Spleen (tissue), 7 donors: ENCODE measurements around the gene CCDC149.

ENCODE experiments used
- CTCF ChIP-seq, 11 experiments: fragments of 200-600 bp in 7 of 11; fragments of 450-650 bp in 4 of 11; sonication (generic) in 4 of 11; IDR thresholded peaks in 8 of 11; conservative IDR thresholded peaks in 3 of 11; 1 replicate in 7 of 11; 2 replicates in 4 of 11; pipeline versions ENCODE4 v1.4.0 to v1.8.0; 2016 to 2021; ENCODE audit warnings: antibody characterized with exemption in 11 of 11, inconsistent platforms in 4 of 11, mild to moderate bottlenecking in 1 of 11
- POLR2A ChIP-seq, 3 donors: fragments of 450-650 bp; IDR thresholded peaks; one replicate each; pipeline ENCODE4 v1.5.1; 2017; ENCODE audit warnings: antibody characterized with exemption in 3 of 3, mild to moderate bottlenecking in 1 of 3
- donor health status: DM: no; HTN: no; CAD: no; lungs with moderate emphysema.
- donor health status: DM: no; HTN: no; CAD: no.
- donor health status: DM: no; HTN: no; CAD: no.

GRCh38 chr4:24853142-24853541 lies 59.7 kb downstream of the CCDC149 start:
- no peak for TF ChIP-seq CTCF (IDR thresholded peaks at IDR 0.05 in 8 of 11, conservative IDR thresholded peaks at IDR 0.05 in 3 of 11)
- TF ChIP-seq POLR2A (IDR thresholded peaks at IDR 0.05): no peak
